ENCODE results near the gene RABGAP1L. TPM values are rescaled to one million over a fixed set of nuclear protein-coding genes. Genes with fewer than 3 reads are reported as not detected.

The RABGAP1L gene
- total and polyA plus RNA-seq, 2 donors (not counting 3 experiments of a cell fraction or from before 2014, with no cell fraction given), result 6.4 to 22.2 TPM

DNA sequence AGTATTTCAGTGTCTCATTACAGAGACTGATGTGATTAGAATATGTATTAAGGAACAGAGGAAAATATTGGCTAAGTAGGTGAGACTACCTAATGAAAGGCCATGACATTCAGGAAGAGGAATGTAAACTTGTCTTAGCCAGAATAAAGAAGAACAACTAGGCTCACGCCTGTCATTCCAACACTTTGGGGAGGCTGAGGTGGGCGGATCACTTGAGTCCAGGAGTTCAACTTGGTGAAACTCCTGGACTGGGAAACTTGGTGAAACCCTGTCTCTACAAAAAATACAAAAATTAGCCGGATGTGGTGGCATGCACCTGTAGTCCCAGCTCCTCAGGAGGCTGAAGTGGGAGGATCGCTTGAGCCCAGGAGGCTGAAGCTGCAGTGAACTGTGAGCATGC, 825.6 kb downstream of the RABGAP1L start:
- dilution Hi-C loops (cut with MboI; ENCODE audit: extremely low pct_ligation_motif_present, low sequenced_read_pairs) (no loop called here), intact Hi-C loops (cut with micrococcal nuclease) (loop anchor here (5.0 kb wide), 1 partner anchor 728 kb away; no protein-coding TSS in a partner anchor)
- Histone ChIP-seq H3K9ac (replicated peaks; ENCODE audit: extremely low read depth, insufficient read depth, low read length) (no peak overlapping the region), H3K9me1 (replicated peaks; ENCODE audit: control insufficient read depth, extremely low read depth, insufficient read depth, low read length) (no peaks in the 10 kb centered on the region), H3K27me3 (ENCODE audit: control insufficient read depth in 2 of 2, insufficient read depth in 2 of 2, low read length in 2 of 2) (no peaks in the 10 kb centered on the region), H3K4me2 (ENCODE audit: insufficient read depth, low read length) (no peak overlapping the region), H3K27ac (ENCODE audit: insufficient read depth, low read depth, low read length) (no peak overlapping the region), H3K9me3 (replicated peaks; ENCODE audit: control insufficient read depth, insufficient read depth, low read length) (no peaks in the 10 kb centered on the region), H2AFZ (ENCODE audit: low read depth, low read length) (no peak overlapping the region), H4K20me1 (replicated peaks; ENCODE audit: control insufficient read depth, extremely low read depth, insufficient read depth, low read length) (no peaks in the 10 kb centered on the region), H3K79me2 (ENCODE audit: control insufficient read depth, insufficient read depth, low read length) (no peaks in the 10 kb centered on the region), H3K4me1 (ENCODE audit: control insufficient read depth, extremely low read depth, insufficient read depth, low read length) (no peaks in the 10 kb centered on the region), H3K36me3 (ENCODE audit: control insufficient read depth in 2 of 2, extremely low read depth in 1 of 2, insufficient read depth in 2 of 2, low read length in 2 of 2) (no peaks in the 10 kb centered on the region), H3K4me3 (replicated peaks in 1 of 3; ENCODE audit: insufficient read depth in 1 of 3, low read depth in 1 of 3, low read length in 3 of 3) (no peak overlapping the region)
- POLR2A ChIA-PET, result no interaction called here
- CTCF ChIA-PET, result interaction anchor here (1.6 to 9.3 kb wide), 5 partner anchors 13 to 722 kb away, joined by 4 to 107 read pairs (median 12); partner anchors contain the start of gene CACYBP
- no peak for DNase-seq (ENCODE audit: low read depth, low spot score)
- BruUV-seq (replicated peaks), result no TSS peak
- FAIRE-seq, result no peak
- TF ChIP-seq POLR2A (IDR thresholded peaks at IDR 0.05; ENCODE audit: low read depth, low read length), result no peak
- no peak for TF ChIP-seq FOS (IDR thresholded peaks at IDR 0.05; ENCODE audit: borderline replicate concordance, insufficient read depth, low read length)
- no peak for TF ChIP-seq EZH2 (IDR thresholded peaks at IDR 0.05; ENCODE audit: borderline replicate concordance, low read depth, low read length, severe bottlenecking)
- no peak for TF ChIP-seq MYC (IDR thresholded peaks at IDR 0.05; ENCODE audit: low read depth, low read length)
- TF ChIP-seq, protein P1, sequence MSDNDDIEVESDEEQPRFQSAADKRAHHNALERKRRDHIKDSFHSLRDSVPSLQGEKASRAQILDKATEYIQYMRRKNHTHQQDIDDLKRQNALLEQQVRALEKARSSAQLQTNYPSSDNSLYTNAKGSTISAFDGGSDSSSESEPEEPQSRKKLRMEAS (IDR thresholded peaks at IDR 0.05; ENCODE audit: insufficient read depth, insufficient read length), result no peak
- TF ChIP-seq POLR2AphosphoS5 (IDR thresholded peaks at IDR 0.05; ENCODE audit: insufficient read depth, low read depth, low read length), result no peak
- no peak for TF ChIP-seq JUN (IDR thresholded peaks at IDR 0.05; ENCODE audit: borderline replicate concordance, insufficient read depth, insufficient read length, low read depth)
- no peak for TF ChIP-seq GATA2 (IDR thresholded peaks at IDR 0.05; ENCODE audit: insufficient read depth, insufficient read length, low read depth, low read length)

DNA sequence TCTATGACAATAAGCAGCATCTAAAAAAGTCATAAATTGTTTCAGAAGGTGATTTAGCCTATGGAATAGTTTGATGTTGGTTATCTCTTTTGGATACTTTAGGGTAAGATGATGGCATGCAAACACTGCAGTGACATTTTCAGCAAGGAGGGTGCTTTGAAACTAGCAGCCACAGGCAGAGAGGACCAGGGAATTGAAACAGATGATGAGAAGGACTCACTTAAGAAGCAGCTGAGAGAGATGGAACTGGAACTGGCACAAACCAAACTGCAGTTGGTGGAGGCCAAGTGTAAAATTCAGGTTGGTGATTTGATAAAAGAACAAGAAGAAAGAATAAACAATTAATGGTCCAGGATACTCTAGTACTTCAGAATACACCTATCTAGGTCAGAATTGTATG, 829.2 kb downstream of the RABGAP1L start:
- no peak overlapping the region for H3K9ac ChIP-seq (replicated peaks; ENCODE audit: extremely low read depth, insufficient read depth, low read length)
- intact Hi-C loops (cut with micrococcal nuclease) (no loop called here), dilution Hi-C loops (cut with MboI; ENCODE audit: extremely low pct_ligation_motif_present, low sequenced_read_pairs) (no loop called here)
- H3K4me2 ChIP-seq (ENCODE audit: insufficient read depth, low read length), result no peak overlapping the region
- H3K27ac ChIP-seq (ENCODE audit: insufficient read depth, low read depth, low read length), result no peak overlapping the region
- TF ChIP-seq, protein P1 (IDR thresholded peaks at IDR 0.05; ENCODE audit: insufficient read depth, insufficient read length), result no peak
- TF ChIP-seq MYC (IDR thresholded peaks at IDR 0.05; ENCODE audit: low read depth, low read length) (no peak), EZH2 (IDR thresholded peaks at IDR 0.05; ENCODE audit: borderline replicate concordance, low read depth, low read length, severe bottlenecking) (no peak), JUN (IDR thresholded peaks at IDR 0.05; ENCODE audit: borderline replicate concordance, insufficient read depth, insufficient read length, low read depth) (no peak), POLR2A (IDR thresholded peaks at IDR 0.05; ENCODE audit: low read depth, low read length) (no peak), FOS (IDR thresholded peaks at IDR 0.05; ENCODE audit: borderline replicate concordance, insufficient read depth, low read length) (no peak), GATA2 (IDR thresholded peaks at IDR 0.05; ENCODE audit: insufficient read depth, insufficient read length, low read depth, low read length) (no peak)
- TF ChIP-seq, protein P2, sequence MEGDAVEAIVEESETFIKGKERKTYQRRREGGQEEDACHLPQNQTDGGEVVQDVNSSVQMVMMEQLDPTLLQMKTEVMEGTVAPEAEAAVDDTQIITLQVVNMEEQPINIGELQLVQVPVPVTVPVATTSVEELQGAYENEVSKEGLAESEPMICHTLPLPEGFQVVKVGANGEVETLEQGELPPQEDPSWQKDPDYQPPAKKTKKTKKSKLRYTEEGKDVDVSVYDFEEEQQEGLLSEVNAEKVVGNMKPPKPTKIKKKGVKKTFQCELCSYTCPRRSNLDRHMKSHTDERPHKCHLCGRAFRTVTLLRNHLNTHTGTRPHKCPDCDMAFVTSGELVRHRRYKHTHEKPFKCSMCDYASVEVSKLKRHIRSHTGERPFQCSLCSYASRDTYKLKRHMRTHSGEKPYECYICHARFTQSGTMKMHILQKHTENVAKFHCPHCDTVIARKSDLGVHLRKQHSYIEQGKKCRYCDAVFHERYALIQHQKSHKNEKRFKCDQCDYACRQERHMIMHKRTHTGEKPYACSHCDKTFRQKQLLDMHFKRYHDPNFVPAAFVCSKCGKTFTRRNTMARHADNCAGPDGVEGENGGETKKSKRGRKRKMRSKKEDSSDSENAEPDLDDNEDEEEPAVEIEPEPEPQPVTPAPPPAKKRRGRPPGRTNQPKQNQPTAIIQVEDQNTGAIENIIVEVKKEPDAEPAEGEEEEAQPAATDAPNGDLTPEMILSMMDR (IDR thresholded peaks at IDR 0.05; ENCODE audit: extremely low read depth in 1 of 2, insufficient read depth in 1 of 2, low read depth in 1 of 2, low read length in 2 of 2), result no peak
- no peaks in the 10 kb centered on the region for H3K79me2 ChIP-seq (ENCODE audit: control insufficient read depth, insufficient read depth, low read length)
- peaks cover 12% of the 10 kb centered on the region for H3K4me1 ChIP-seq (ENCODE audit: control insufficient read depth, extremely low read depth, insufficient read depth, low read length)
- FAIRE-seq, result no peak
- H2AFZ ChIP-seq (ENCODE audit: low read depth, low read length), result no peak overlapping the region
- H3K36me3 ChIP-seq (ENCODE audit: control insufficient read depth in 2 of 2, extremely low read depth in 1 of 2, insufficient read depth in 2 of 2, low read length in 2 of 2), result no peaks in the 10 kb centered on the region
- no peaks in the 10 kb centered on the region for H3K27me3 ChIP-seq (ENCODE audit: control insufficient read depth in 2 of 2, insufficient read depth in 2 of 2, low read length in 2 of 2)
- POLR2A ChIA-PET, result no interaction called here
- H3K9me1 ChIP-seq (replicated peaks; ENCODE audit: control insufficient read depth, extremely low read depth, insufficient read depth, low read length), result no peaks in the 10 kb centered on the region
- BruUV-seq (replicated peaks), result no TSS peak
- CTCF ChIA-PET, result interaction anchor here (1.4 to 2.0 kb wide), 2 partner anchors 9 to 726 kb away, joined by 3 to 17 read pairs; no protein-coding TSS in a partner anchor
- no peak for DNase-seq (ENCODE audit: low read depth, low spot score)
- H3K4me3 ChIP-seq (replicated peaks in 1 of 3; ENCODE audit: insufficient read depth in 1 of 3, low read depth in 1 of 3, low read length in 3 of 3), result no peak overlapping the region
- no peaks in the 10 kb centered on the region for H4K20me1 ChIP-seq (replicated peaks; ENCODE audit: control insufficient read depth, extremely low read depth, insufficient read depth, low read length)
- no peaks in the 10 kb centered on the region for H3K9me3 ChIP-seq (replicated peaks; ENCODE audit: control insufficient read depth, insufficient read depth, low read length)

Data from endothelial cell of umbilical vein (primary cell).